AG04449 (cell line): ENCODE results near the gene UQCC2.

Experiments used
- CTCF ChIA-PET: fragments of 350-600 bp; formaldehyde crosslinking; extraction: SDS; loops from one replicate; lab custom pipeline; 2021; ENCODE audit warnings: antibody characterized with exemption; lab: Yijun Ruan, JAX
- POLR2A ChIA-PET: fragments of 400-600, 350-600 bp; formaldehyde crosslinking; extraction: SDS; loops from one replicate; lab custom pipeline; 2020; ENCODE audit warnings: antibody characterized with exemption, inconsistent platforms; lab: Yijun Ruan, JAX
- DNase-seq: peaks from one replicate; pipeline ENCODE4 v3.0.0-alpha.2; 2010; ENCODE audit warnings: low read depth, low spot score
- H3K4me3 ChIP-seq: 2 replicates; pipeline ENCODE4 v1.5.1; 2011; ENCODE audit warnings: low read depth, mild to moderate bottlenecking, control low read depth, low read length
- TF ChIP-seq, protein P1 (sequence below): IDR thresholded peaks from one replicate; pipeline ENCODE4 v1.5.1; 2011; ENCODE audit warnings: mild to moderate bottlenecking, moderate library complexity, low read length, control low read depth, inconsistent platforms; ENCODE audit not compliant: insufficient read depth; ENCODE audit errors: missing control alignments

Gene UQCC2

DNA sequence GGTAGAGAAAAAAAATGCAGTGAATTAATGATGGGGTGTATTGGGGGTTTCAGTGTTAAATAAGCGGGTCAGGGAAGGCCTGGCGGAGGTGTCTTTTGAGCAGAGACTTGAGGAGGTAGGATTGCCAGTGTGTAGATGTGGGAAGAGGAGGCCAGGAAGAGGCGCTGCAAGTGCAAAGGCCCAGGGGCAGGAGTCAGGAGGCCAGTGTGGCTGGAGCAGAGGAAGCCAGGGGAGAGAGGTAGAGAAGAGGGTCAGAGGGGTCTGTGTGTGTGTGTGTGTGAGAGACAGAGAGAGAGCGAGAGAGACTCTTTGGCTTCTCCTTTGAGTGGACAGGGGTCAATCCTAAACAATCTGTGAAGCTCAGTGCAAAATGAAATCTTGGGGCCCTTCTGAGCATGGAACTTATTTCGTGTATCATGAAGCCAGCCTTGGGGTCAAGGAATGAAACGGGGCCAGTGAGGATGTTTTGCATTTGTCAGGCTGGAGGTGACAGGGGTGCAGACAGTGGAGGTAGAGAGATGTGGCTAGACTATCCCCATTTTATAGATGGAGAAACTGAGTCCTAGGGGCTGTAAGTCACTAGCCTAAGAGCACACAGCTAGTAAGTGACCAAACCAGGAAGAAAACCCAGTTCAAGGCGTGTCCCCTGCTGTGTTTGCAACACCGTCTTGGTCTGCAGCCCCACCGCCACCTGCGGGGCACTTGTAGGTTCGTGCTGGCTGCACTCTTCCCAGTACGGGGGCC, 44.9 kb upstream of the UQCC2 start:
- POLR2A ChIA-PET: no interaction called here
- CTCF ChIA-PET: interaction anchor here (21.8 to 23.3 kb wide), 2 partner anchors 6 to 9 kb away, joined by 584 read pairs; partner anchors contain the start of gene IP6K3
- no peak for DNase-seq
- TF ChIP-seq, protein P1, sequence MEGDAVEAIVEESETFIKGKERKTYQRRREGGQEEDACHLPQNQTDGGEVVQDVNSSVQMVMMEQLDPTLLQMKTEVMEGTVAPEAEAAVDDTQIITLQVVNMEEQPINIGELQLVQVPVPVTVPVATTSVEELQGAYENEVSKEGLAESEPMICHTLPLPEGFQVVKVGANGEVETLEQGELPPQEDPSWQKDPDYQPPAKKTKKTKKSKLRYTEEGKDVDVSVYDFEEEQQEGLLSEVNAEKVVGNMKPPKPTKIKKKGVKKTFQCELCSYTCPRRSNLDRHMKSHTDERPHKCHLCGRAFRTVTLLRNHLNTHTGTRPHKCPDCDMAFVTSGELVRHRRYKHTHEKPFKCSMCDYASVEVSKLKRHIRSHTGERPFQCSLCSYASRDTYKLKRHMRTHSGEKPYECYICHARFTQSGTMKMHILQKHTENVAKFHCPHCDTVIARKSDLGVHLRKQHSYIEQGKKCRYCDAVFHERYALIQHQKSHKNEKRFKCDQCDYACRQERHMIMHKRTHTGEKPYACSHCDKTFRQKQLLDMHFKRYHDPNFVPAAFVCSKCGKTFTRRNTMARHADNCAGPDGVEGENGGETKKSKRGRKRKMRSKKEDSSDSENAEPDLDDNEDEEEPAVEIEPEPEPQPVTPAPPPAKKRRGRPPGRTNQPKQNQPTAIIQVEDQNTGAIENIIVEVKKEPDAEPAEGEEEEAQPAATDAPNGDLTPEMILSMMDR: no peak
- H3K4me3 ChIP-seq: no peak overlapping the region

DNA sequence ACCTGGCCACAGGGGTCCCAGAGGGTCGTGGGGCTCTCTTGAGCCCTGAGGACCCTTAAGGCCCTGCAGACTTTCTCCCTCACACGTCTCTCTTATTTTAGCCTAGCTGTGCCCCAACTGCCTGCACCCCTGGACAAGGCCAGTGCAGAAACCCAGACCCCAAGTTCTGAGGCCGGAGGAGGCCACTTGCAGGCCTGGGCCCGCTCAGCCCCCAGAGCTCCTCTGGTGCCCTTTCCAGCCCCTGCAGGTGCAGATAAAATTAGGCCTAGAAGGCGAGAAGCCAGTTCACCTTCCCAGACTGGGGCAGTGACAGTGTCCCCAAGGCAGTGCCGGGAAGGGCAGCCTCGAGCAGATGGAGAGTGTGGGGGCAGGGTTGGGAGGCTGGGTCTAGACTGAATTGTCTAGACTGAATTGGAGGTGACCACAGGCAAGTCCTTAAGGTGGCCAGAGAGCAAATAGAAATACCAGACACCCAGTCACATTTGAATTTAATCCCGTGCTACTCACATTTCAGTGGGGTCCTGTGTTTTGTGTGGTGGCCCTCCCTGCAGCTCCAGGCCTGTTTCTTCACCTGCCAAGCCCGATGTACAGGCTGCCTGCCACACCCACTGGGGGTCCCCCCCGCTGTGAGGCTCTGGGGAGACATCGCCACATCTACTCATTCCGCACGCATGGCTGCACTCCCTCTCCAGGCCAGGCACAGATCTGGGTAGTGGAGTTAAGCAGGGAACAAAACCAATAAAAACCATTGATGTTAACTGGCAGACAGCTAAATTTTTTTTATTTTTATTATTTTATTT, 43.8 kb upstream of the UQCC2 start:
- CTCF ChIA-PET: interaction anchor here (1.7 to 23.3 kb wide), 3 partner anchors 7 to 44 kb away, joined by 8 to 584 read pairs (median 584); partner anchors contain the start of genes IP6K3 and UQCC2
- no peak overlapping the region for H3K4me3 ChIP-seq

DNA sequence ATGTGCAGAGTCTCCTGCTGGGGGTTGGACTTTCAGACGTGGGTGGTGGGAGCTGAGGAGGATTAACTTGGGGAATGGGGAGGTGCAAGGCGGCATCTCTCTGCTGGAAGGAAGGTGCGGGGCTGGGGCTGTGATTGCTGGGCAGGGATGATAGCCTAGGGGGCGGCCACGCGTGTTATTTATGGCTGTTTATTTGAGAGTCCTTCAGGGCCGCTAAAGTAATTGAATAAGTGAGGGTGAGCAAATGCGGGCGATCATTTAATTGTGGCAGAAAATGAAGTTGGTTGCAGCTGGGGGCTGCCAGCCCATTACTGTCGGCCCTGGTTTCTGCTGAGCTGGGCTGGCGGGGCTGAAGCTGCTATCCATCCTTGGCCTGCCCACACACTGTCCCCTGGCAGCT, 42.7 kb upstream of the UQCC2 start:
- TF ChIP-seq, protein P1: no peak
- CTCF ChIA-PET: interaction anchor here (1.7 to 23.3 kb wide), 3 partner anchors 7 to 43 kb away, joined by 8 to 584 read pairs (median 584); partner anchors contain the start of genes IP6K3 and UQCC2
- no peak for DNase-seq
- no peak overlapping the region for H3K4me3 ChIP-seq
- POLR2A ChIA-PET: no interaction called here

More for the DNA sequence above, 43.8 kb upstream of the UQCC2 start:
- TF ChIP-seq, protein P1: no peak
- DNase-seq: no peak
- POLR2A ChIA-PET: interaction anchor here (0.6 kb wide), 1 partner anchor 16 kb away, joined by 3 read pairs; no protein-coding TSS in a partner anchor

DNA sequence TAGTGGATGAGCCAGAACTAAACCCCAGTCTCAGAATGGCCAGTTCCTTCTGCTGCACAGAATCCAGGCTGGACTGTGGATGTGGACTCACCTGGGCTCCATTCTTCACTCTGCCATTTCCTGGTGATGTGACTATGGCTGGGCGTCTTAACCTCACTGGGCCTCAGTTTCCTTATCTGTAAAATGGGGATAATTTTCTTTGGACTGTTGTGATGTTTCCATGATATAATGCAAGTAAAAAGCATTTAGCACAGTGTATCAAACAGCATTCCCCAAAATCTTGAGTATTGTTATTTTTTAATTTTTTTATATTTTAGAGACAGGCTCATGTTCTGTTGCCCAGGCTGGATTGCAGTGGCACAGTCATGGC, 41.1 kb upstream of the UQCC2 start:
- DNase-seq: no peak
- ChIA-PET CTCF (interaction anchor here (1.0 to 23.3 kb wide), 4 partner anchors 5 to 275 kb away, joined by 4 to 584 read pairs (median 294); partner anchors contain the start of gene IP6K3), POLR2A (no interaction called here)
- H3K4me3 ChIP-seq: no peak overlapping the region
- TF ChIP-seq, protein P1: no peak

DNA sequence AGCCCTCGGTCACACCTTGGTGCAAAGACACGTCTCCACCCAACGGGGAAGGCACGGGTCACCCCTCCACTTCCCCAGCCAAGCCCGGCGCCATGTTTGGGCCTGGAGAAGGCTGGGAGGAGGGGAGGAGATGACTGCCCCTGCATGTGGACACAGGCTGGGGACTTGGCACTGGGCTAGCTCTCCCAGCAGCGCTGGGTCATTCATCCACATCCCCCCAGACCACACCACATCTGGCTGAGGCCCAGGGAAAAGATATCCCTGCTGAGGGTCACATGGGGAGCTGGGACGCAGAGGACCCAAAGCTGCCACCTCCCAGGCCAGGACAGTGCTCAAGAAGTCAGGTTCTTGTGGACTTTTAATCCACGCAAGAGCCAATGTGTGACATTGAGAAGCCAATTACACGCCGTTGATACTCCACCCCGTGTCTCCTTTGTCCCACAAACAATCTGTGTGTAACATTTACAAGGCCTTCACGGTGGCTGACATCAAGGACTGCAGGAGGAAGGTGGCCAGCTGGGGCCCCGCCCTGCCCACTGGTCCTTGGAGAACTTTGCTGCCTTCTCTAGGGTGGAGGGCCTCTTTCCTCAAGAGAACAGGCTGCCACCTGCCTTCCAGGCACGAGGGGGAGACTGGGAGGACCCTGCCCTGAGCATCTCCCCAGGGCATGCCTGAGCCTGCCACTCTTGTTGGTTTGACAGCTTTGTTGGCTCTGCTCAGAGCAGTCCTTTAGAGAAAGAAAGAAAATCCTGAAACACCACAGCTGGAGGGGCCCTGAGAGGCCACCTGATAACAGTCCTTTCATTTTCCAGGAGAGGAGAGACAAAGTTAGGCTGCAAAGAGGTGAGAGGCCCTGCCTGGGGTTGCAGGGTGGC, 40.5 kb upstream of the UQCC2 start:
- DNase-seq: no peak
- ChIA-PET POLR2A (no interaction called here), CTCF (interaction anchor here (1.0 to 23.3 kb wide), 9 partner anchors 4 to 276 kb away, joined by 3 to 584 read pairs (median 5); partner anchors contain the start of genes IP6K3 and UQCC2)
- TF ChIP-seq, protein P1: no peak
- H3K4me3 ChIP-seq: no peak overlapping the region
